ENCODE data around the gene CMTM3. TPM values are rescaled to one million over a fixed set of nuclear protein-coding genes. Genes with fewer than 3 reads are reported as not detected.
A peak's percentile ranks its signal among the peaks of the same experiment; 100 is the strongest.

CMTM3 gene
- total RNA-seq, 1 experiment from 2014 or later, result 19.1 TPM

DNA sequence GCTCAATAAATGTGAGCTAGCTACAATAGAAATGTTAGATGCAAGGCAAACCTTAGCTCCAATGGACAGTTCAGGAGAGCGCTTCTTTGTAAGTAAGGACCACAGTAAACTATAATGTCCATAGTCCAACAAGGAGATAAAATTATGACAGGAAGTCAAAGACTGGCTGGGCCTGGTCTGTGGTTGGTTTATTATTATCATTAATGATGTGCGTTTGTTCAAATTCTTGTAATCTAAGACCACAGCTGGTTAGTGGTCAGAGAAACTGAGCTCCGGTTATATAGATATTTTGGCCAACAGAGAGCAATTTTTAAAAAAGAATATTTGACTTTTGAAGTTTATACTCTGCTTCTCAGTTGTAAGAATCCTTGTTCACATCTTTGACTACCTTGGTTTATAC, 30.0 kb upstream of the CMTM3 start:
- Mint-ChIP-seq H3K36me3 (no peaks in the 10 kb centered on the region), H3K27ac (no peak overlapping the region), H3K9me3 (no peaks in the 10 kb centered on the region), H3K27me3 (ENCODE audit: low read depth) (peaks cover 31% of the 10 kb centered on the region), H3K4me3 (no peak overlapping the region), H3K4me1 (peaks cover 9% of the 10 kb centered on the region)
- DNase-seq (ENCODE audit: low spot score), result no peak
- TF ChIP-seq E2F1 (CRISPR knock-in tag; IDR thresholded peaks at IDR 0.05), result no peak
- TF ChIP-seq RORB (CRISPR knock-in tag; IDR thresholded peaks at IDR 0.05), result no peak
- ChIA-PET CTCF (interaction anchor here (1.0 to 2.2 kb wide), 4 partner anchors 15 to 232 kb away, joined by 3 to 11 read pairs (median 4); no protein-coding TSS in a partner anchor), POLR2A (no interaction called here)
- ATAC-seq, result no peak

DNA sequence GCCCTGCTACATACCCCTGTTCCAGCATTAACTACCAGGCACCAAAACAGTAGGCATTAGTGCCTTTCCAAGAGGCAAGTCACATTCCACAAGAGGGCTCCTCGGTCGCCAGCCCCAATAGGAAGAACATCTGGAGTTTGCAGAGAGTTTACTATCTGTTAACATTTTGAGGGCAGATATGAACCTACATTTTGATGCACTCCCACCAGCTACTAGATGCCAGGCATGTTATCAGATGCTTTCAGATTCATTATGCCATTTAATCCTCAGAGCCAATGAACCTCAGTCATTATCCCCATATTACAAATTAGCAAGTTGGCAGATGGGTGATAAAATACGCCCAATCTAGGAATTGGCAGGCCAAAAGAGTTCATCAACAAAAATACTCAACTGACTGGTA, 29.4 kb upstream of the CMTM3 start:
- no peak overlapping the region for H3K27ac Mint-ChIP-seq
- H3K9me3 Mint-ChIP-seq, result no peaks in the 10 kb centered on the region
- peaks cover 13% of the 10 kb centered on the region for H3K4me1 Mint-ChIP-seq
- no peak for TF ChIP-seq ZNF416 (CRISPR knock-in tag; IDR thresholded peaks at IDR 0.05)
- no peak for TF ChIP-seq RORB (CRISPR knock-in tag; IDR thresholded peaks at IDR 0.05)
- TF ChIP-seq ZNF396 (CRISPR knock-in tag; IDR thresholded peaks at IDR 0.05; ENCODE audit: borderline replicate concordance), result no peak
- H3K27me3 Mint-ChIP-seq (ENCODE audit: low read depth), result peaks cover 37% of the 10 kb centered on the region
- ATAC-seq (no peak), DNase-seq (ENCODE audit: low spot score) (no peak)
- ChIA-PET POLR2A (no interaction called here), CTCF (interaction anchor here (1.0 to 2.2 kb wide), 4 partner anchors 14 to 232 kb away, joined by 3 to 11 read pairs (median 4); no protein-coding TSS in a partner anchor)
- H3K4me3 Mint-ChIP-seq, result no peak overlapping the region
- no peaks in the 10 kb centered on the region for H3K36me3 Mint-ChIP-seq

GRCh38 chr16:66576296-66576695, 28.2 kb upstream of the CMTM3 start:
- POLR2A ChIA-PET, result interaction anchor here (0.7 kb wide), 1 partner anchor 169 kb away, joined by 5 read pairs; no protein-coding TSS in a partner anchor
- ATAC-seq (no peak), DNase-seq (ENCODE audit: low spot score) (no peak)
- no peak overlapping the region for H3K4me3 Mint-ChIP-seq
- no peaks in the 10 kb centered on the region for H3K9me3 Mint-ChIP-seq
- H3K36me3 Mint-ChIP-seq, result no peaks in the 10 kb centered on the region
- peaks cover 49% of the 10 kb centered on the region for H3K27me3 Mint-ChIP-seq (ENCODE audit: low read depth)
- TF ChIP-seq PRDM15 (CRISPR knock-in tag; IDR thresholded peaks at IDR 0.05), result no peak
- TF ChIP-seq TP53 (CRISPR knock-in tag; IDR thresholded peaks at IDR 0.05), result no peak
- TF ChIP-seq SP1 (CRISPR knock-in tag; conservative IDR thresholded peaks at IDR 0.05), result no peak
- TF ChIP-seq ZNF396 (CRISPR knock-in tag; IDR thresholded peaks at IDR 0.05; ENCODE audit: borderline replicate concordance), result no peak
- TF ChIP-seq ESRRA (CRISPR knock-in tag; IDR thresholded peaks at IDR 0.05; ENCODE audit: borderline replicate concordance), result no peak
- TF ChIP-seq, protein P1, sequence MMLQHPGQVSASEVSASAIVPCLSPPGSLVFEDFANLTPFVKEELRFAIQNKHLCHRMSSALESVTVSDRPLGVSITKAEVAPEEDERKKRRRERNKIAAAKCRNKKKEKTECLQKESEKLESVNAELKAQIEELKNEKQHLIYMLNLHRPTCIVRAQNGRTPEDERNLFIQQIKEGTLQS (CRISPR knock-in tag; conservative IDR thresholded peaks at IDR 0.05), result no peak
- no peak for TF ChIP-seq NR1H2 (CRISPR knock-in tag; IDR thresholded peaks at IDR 0.05)
- TF ChIP-seq ATF1 (CRISPR knock-in tag; IDR thresholded peaks at IDR 0.05), result no peak
- CTCF ChIA-PET, result interaction anchor here (1.2 kb wide), 1 partner anchor 32 kb away, joined by 3 read pairs; no protein-coding TSS in a partner anchor
- H3K4me1 Mint-ChIP-seq, result peaks cover 26% of the 10 kb centered on the region
- no peak overlapping the region for H3K27ac Mint-ChIP-seq

- Mint-ChIP-seq H3K9me3 (no peaks in the 10 kb centered on the region), H3K4me1 (peaks cover 27% of the 10 kb centered on the region), H3K27ac (no peak within 1 kb of the TSS), H3K36me3 (no peaks in the 10 kb centered on the region), H3K4me3 (peak within 1 kb of the TSS; percentile 60), H3K27me3 (ENCODE audit: low read depth) (peaks cover 49% of the 10 kb centered on the region)
- ATAC-seq (peak; percentile 70), DNase-seq (ENCODE audit: low spot score) (peak; percentile 53)
- POLR2A ChIA-PET, result interaction anchor here (1.2 to 1.7 kb wide), 2 partner anchors 11 to 27 kb away, joined by 3 to 5 read pairs; partner anchors contain the start of gene CKLF
- TF ChIP-seq FOXP1 (CRISPR knock-in tag; IDR thresholded peaks at IDR 0.05; ENCODE audit: borderline replicate concordance) (peak; percentile 48; the same call in 1 of the 2 replicates), GTF2I (CRISPR knock-in tag; conservative IDR thresholded peaks at IDR 0.05) (no peak), CREM (CRISPR knock-in tag; IDR thresholded peaks at IDR 0.05) (0 out of 2 replicates have a peak, but pooled peaks have one; percentile 36), MAX (CRISPR knock-in tag; IDR thresholded peaks at IDR 0.05) (peak; percentile 80)
- CTCF ChIA-PET, result interaction anchor here (0.5 to 2.6 kb wide), 9 partner anchors 8 to 235 kb away, joined by 3 to 23 read pairs (median 5); partner anchors contain the start of gene CKLF
Observed at GRCh38 chr16:66578651-66579531, 25.6 kb upstream of the CMTM3 start, which contains the start of gene CMTM2. Gene CMTM2, plus strand, starts transcription at chr16:66579463. Its CDS starts 145 bp downstream, at chr16:66579608.
